HG03571 (cell line): ENCODE results near the gene CYP3A7.
"Not testable (repeated sequence)": the region's sequence is repeated elsewhere in the genome, so short reads cannot be mapped to it uniquely, and the experiment has no call there.

Experiments
- ATAC-seq: cut with Tn5 transposase; IDR thresholded peaks from one replicate; pipeline ENCODE4 v1.9.1; 2021; ENCODE audit not compliant: unreplicated experiment

The CYP3A7 gene

DNA sequence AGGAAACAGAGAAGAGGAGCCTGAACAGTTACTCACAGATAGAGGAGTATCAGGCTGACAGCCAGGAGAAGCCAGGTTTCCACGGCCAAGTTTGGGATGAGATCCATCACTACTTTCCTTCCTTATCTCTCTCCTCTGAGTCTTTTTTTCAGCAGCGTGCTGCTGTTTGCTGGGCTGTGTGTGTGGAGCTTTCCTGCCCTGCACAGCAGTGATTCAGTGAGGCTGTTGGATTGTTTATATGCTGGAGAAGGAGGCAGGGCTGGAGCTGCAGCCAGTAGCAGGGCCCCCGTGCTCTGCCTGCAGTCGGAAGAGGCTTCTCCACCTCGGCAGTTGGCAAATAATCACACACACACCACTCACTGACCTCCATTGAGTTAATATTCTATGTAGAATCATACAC lies at the start of gene CYP3A7:
CYP3A7 (minus strand) TSS at position 210 of the 400 bp plus-strand sequence; CDS start at position 107, 103 bp downstream.
- no peak for ATAC-seq

DNA sequence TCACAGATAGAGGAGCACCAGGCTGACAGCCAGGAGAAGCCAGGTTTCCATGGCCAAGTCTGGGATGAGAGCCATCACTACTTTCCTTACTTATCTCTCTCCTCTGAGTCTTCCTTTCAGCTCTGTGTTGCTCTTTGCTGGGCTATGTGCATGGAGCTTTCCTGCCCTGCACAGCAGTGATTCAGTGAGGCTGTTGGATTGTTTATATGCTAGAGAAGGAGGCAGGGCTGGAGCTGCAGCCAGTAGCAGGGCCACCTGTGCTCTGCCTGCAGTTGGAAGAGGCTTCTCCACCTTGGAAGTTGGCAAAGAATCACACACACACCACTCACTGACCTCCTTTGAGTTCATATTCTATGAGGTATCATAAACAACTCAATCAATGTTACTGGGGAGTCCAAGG lies 49.0 kb upstream of the CYP3A7 start, which contains the start of gene CYP3A4:
CYP3A4 (minus strand) TSS at position 178 of the 400 bp plus-strand sequence; CDS start at position 75, 103 bp downstream.
- no peak for ATAC-seq

DNA sequence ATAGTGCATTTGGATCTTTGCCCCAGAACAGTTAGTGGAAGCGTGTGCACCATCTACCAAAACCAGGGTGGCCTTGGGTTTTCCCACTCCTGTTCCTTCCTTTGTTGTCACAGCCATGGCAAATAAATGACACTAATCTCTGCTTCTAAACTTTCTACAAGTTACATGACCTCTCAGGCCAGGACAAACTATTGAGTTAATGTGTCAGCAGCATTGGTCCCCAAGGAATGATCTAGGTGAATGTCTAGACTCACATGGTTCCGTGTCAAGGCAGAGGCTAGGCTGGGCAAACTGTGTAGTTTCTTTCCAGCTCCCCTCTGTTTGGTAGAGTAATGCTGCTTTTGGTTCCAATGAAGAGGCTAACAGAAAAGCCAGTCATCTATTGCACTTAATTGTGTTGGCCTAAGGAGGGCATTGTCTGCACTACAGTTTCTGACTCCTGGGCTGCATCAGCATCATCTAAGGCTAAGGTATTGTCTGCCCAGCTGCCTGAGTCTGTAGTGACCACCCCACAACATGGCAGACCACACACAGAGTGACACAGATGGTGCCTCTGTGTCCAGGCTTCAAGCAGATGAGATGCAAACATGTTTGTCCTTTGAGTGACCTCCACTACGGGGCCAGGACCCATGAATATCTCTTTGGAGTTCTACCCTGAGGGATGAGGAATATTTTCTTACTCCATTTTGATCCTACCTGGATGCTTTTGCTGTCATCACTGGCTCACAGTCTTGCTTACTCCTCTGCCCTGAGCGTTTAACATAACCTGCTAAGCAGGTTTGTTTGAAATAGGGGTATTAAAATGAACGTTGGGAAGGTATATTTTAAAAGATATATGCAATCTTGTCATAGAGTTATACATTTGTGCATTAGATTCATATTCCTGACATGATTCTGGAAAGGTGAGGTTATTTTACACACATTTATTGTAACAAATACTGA lies 47.3 kb upstream of the CYP3A7 start:
- no peak for ATAC-seq

DNA sequence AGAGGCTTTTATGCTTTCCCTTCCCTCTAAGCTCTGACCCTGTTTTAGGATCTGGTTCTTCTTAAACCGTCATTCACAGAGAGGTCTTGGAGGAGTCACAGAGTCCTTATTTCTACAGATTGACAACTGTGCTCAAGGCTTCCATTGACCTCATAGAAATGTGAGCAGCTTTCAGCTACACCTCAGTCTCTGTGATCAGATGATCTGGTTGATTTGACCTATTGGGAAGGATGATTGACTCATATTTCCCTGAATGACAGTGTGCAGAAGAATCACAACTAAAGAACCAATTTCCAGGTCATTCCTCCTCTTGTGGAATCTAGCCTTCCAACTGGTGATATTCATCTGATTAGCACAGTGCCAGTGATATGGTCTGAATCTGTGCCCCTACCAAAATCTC lies 45.6 kb upstream of the CYP3A7 start:
- ATAC-seq: no peak

DNA sequence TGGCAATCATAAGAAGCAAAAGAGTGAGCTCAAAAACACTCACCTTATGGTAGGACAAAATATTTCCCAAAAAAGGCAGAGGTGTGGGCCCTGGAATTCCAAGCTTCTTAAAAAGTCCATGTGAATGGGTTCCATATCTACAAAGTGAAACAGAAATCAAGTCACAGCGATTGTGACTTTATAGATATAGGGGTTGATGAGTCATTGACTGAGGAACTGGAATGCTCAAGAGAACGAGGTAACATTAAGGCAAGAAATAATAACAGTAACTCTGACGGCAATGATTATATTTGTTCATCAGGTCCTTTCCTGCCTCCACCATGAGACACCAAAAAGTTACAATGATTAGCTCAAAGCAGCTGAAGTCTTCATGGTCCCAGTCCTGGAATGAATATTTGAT lies 45.0 kb upstream of the CYP3A7 start:
- no peak for ATAC-seq

DNA sequence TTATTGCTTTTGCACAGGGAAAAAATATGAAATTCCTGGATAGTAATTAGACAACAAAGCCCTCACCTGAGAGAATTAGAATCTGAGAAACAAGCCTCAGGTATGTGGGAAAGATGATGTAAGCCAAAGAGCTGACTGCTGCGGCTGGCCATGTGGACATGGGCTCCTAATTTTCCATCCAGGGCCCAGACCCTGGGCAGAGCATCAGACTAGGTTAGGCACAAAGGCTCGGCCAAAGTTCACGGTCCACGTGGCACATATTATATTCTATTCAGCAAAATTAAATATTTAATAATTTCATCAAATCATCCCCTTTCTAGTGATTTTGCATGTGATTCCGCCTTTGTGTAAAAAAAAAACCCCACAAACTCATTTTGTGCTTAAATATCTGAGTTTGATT lies 43.9 kb upstream of the CYP3A7 start:
- ATAC-seq: no peak

DNA sequence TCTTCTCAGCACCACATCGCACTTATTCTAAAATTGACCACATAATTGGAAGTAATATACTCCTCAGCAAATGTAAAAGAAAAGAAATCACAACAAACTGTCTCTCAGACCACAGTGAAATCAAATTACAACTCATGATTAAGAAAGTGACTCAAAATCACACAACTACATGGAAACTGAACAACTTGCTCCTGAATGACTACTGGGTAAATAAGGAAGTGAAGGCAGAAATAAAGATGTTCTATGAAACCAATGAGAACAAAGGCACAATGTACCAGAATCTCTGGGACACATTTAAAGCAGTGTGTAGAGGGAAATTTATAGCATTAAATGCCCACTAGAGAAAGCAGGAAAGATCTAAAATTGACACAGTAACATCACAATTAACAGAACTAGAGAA lies 38.4 kb upstream of the CYP3A7 start:
- ATAC-seq: not testable (repeated sequence)

DNA sequence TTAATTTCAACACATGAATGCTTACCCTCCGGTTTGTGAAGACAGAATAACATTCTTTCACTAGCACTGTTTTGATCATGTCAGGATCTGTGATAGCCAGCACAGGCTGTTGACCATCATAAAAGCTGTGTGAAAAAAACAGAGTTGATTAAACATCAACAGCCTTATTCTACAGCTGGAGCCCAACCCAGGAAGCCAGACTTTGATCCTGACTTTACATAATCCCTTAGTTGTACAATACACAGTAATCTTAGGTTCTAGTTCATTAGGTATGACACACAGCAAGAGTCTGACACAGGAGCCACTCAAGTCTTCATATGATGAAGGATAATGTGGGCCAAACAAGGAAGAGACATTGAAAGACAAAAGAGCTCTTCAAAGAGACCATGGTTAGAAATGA lies 37.6 kb upstream of the CYP3A7 start:
- no peak for ATAC-seq

DNA sequence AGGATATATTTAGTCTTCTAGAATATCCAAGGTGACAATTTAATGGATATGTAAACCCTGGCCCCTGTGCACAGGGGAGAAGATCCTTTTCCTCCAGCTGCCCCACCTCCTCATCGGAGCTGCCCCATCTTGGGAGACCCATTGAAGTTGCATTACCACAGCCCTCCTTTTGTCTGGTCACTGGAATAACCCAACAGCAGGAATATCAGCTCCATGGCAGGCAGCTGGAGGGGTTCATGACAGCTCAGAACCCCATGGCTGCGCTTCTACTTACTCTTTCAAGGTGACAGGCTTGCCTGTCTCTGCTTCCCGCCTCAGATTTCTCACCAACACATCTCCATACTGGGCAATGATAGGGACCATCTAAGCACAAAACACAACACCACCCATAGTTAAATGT lies 34.5 kb upstream of the CYP3A7 start:
- not testable (repeated sequence) for ATAC-seq

DNA sequence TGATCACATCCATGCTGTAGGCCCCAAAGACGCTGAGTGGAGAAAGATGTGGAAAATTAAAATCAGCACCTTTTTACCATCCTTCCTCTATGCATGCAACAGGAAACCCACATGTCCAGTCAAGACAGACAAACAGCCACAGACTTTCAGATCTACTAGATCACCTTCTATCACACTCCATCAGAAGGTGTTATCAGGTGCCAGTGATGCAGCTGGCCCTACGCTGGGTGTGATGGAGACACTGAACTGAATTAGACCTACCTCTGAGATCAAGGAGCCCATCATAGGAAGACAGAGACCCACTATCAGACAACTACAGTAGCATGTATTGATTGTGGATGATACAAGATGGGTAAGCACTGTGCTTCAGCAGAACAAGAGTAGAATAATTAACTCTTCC lies 33.5 kb upstream of the CYP3A7 start:
- no peak for ATAC-seq

DNA sequence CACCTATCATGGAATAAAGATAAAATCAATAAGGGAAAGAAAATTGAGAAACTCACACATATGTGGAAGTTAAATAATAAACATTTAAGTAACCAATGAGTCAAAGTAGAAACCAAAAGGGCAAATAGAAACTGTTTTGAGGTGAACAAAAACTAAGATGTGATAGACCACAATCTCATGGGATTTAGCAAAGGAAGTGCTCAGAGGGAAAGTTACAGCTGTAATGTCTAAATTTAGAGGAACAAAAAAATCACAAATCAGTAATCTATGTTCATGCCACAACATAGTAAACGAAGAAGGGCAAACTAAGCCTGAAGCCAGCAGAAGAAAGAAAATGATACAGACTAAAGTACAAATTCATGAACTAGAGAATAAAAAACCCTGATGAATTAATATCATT lies 32.7 kb upstream of the CYP3A7 start:
- ATAC-seq: peak; percentile 68

DNA sequence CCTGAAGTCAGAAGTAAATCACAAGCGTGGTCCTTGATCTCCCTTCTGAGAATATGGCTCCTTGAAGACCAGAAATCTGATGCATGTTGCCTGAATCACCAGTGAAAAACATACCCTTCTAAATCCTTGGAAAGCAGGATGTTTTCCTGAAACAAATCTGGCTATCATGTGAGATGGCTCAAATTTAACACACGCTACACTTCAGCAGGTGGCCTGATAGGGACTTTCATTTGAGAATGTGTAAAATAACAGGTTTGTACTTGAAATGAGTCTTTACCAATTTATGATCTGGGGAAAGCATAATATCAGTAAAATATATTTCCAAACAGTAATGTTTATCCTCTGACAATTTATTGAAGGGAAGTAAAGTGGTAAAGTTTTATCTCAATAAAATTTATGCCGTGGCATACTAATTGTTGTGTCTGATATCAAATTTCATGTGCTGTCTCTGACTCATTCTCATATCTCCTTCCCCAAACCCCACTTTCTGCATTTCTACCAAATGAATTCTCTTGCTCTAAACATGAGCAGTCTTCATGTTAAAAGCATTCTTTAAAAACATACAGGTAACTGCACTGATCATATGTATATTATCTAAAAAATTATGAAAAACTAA lies 31.6 kb upstream of the CYP3A7 start:
- no peak for ATAC-seq

DNA sequence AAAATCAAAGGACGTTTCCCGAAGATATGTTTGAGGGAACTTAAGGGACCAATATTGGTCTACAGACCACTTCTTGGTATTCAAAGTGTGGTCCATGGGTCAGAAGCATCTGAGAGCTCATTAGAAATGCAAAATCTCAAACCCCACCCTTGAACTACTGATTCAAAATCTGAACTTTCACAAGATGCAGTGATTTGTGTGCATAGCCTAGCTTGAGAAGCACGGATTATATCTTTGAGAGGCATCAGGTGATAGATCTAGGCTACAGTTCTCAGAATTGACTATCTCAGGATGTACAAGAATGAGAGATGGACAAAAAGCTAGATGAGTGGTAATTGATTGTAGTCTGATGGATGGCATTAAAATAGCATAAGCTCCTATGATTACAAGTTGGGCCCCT lies 29.5 kb upstream of the CYP3A7 start:
- ATAC-seq: no peak

DNA sequence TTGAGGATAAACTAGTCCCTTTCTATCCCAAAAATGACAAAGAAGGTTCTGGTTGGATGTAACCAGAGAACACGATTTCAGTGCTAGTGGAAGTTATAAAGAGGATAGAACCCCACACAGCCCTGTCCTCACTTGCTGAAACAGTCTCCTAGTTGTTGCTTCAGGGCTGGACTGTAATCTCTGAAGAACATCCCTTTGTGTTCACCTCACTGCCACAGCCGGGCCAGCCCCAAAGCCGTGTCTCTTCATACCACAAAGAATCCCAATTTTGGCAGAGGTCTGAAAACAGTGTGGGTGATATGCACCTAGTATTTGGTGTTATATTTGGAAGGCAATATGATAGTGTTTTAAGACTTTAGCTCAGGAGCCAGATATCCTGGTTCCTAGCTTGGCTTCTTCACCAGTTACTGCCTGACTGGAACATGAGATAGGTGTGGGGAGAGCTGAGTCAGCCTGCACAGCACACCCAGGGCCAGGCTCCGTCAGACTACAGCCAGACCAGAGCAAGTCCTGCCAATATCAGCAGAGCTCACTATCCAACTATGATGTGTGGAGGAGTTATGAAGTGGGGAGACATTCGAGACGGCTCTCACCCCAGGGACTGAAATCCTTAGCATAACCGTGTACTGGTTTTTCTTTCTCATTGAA lies 27.8 kb upstream of the CYP3A7 start:
- no peak for ATAC-seq

DNA sequence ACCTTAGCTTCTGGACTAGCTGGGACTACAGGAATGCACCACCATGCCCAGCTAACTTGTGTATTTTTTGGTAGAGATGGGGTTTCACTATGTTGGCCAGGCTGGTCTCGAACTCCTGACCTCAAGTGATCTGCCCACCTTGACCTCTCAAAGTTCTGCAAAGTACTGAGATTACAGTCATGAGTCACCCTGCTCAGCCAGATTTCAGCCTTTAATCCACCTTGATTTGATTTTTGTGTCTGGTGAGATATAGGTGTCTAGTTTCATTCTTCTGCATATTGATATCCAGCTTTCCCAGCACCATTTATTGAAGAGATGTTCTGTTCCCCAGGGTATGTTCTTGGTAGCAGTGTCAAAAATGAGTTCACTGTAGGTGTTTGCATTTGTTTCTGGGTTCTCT lies 20.1 kb upstream of the CYP3A7 start:
- ATAC-seq: no peak

DNA sequence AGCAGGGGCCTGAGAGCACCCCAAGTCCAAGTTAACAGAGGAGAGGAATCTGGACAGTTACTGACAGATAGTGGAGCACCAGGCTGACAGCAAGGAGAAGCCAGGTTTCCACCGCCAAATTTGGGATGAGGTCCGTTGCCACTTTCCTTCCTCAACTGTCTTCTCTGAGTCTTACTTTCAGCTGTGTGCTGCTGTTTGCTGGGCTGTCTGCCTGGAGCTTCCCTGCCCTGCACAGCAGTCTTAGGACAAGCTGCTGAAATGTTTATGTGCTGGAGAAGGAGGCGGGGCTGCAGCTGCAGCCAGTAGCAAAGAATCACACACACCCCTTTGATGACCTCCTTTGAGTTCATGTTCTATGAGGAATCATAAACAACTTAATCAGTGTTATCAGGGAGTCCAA lies 17.4 kb upstream of the CYP3A7 start:
- no peak for ATAC-seq

DNA sequence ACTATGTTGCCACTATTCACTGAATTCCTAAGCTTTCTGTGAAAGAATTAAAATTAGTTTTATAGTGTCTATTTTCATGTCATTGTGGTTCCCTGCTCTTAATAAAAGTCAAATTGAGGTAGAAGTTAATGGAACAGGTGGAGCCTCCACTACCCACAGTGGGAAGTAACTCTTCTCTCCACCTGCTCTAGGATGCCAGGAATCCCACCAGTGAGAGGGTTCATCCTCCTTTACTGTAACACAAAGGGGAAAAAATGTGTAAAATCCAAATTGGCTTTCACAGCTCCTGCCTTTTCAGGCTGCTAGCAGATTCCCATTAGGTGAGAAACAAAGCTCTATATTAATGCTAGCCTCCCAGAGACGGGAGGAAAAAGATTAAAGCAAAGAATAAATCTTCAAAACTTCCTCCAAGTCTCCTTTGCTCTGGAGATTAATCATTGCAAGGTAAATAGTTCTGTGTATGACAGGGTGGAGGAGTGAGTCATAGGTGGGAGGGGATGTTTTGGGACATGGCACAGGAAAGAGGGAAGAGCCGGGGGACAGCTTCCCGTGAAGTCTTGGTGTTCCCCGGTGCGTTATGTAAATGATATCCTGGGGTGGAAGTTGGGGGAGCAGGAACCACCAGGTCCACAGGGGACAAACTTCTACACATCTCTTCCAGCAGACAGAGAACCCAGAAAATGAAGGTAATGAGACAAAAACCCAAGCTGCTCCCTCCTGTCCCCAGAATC lies 16.5 kb upstream of the CYP3A7 start:
- not testable (repeated sequence) for ATAC-seq

DNA sequence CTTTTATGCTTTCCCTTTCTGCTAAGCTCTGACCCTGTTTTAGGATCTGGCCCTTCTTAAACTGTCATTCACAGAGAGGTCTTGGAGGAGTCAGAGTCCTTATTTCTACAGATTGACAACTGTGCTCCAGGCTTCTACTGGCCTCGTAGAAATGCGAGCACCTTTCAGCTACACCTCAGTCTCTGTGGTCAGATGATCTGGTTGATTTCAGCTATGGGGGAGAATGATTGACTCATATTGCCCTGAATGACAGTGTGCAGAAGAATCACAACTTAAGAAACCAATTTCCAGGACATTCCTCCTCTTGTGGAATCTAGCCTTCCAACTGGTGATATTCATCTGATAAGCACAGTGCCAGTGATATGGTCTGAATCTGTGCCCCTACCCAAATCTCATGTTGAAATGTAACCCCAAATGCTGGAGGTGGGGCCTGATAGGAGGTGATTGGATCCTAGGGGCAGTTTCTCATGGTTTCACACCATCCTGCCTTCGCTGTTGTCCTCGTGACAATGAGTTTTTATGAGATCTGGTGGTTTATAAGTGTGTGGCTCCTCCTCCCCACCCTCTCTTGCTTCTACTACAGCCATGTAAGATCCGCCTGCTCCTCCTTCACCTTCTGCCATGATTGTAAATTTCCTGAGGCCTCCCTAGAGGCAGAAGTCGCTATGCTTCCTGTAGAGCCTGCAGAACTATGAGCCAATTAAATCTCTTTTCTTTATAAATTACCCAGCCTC lies 14.0 kb upstream of the CYP3A7 start:
- ATAC-seq: no peak

DNA sequence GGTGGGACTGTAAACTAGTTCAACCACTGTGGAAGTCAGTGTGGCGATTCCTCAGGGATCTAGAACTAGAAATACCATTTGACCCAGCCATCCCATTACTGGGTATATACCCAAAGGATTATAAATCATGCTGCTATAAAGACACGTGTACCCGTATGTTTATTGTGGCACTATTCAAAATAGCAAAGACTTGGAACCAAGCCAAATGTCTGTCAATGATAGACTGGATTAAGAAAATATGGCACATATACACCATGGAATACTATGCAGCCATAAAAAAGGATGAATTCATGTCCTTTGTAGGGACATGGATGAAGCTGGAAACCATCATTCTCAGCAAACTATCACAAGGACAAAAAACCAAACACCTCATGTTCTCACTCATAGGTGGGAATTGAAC lies 11.9 kb upstream of the CYP3A7 start:
- ATAC-seq: not testable (repeated sequence)

DNA sequence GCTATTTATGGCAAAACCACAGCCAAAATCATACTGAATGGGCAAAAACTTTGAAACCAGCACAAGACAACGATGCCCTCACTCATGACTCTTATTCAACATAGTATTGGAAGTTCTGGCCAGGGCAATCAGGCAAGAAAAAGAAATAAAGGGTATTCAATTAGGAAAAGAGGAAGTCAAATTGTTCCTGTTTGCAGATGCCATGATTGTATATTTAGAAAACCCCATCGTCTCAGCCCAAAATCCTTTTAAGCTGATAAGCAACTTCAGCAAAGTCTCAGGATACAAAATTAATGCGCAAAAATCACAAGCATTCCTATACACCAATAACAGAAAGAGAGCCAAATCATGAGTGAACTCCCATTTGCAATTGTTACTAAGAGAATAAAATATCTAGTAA lies 10.4 kb upstream of the CYP3A7 start:
- not testable (repeated sequence) for ATAC-seq
